GM18861 (cell line): Measurements from ENCODE around the gene SUPT3H.

ENCODE experiments used
- ATAC-seq: cut with Tn5 transposase; IDR thresholded peaks from one replicate; pipeline ENCODE4 v1.9.1; 2021; ENCODE audit not compliant: unreplicated experiment

SUPT3H gene

GRCh38 chr6:45260696-45261095 is 117.0 kb downstream of the SUPT3H start:
- no peak for ATAC-seq

- ATAC-seq = no peak
These were observed 120.7 kb downstream of the SUPT3H start for GRCh38 chr6:45256697-45257695.

- no peak for ATAC-seq
These were observed 122.3 kb downstream of the SUPT3H start for GRCh38 chr6:45255434-45255833.

- no peak for ATAC-seq
These were observed 123.5 kb downstream of the SUPT3H start for GRCh38 chr6:45254253-45254652.

- no peak for ATAC-seq
These were observed 124.3 kb downstream of the SUPT3H start for GRCh38 chr6:45253453-45253852.

- no peak for ATAC-seq
These were observed 146.1 kb downstream of the SUPT3H start for GRCh38 chr6:45231660-45232059.

GRCh38 chr6:45229416-45229815 is 148.3 kb downstream of the SUPT3H start:
- no peak for ATAC-seq

GRCh38 chr6:45226081-45226480 is 151.7 kb downstream of the SUPT3H start:
- no peak for ATAC-seq

GRCh38 chr6:45222380-45222779 is 155.4 kb downstream of the SUPT3H start:
- no peak for ATAC-seq

GRCh38 chr6:45215759-45216158 is 162.0 kb downstream of the SUPT3H start:
- no peak for ATAC-seq

- ATAC-seq = no peak
These were observed 164.8 kb downstream of the SUPT3H start for GRCh38 chr6:45212976-45213375.

- ATAC-seq = no peak
These were observed 168.0 kb downstream of the SUPT3H start for GRCh38 chr6:45209762-45210161.

GRCh38 chr6:45206793-45207492 is 170.8 kb downstream of the SUPT3H start:
- no peak for ATAC-seq

- no peak for ATAC-seq
These were observed 176.2 kb downstream of the SUPT3H start for GRCh38 chr6:45201484-45201883.

- no peak for ATAC-seq
These were observed 177.2 kb downstream of the SUPT3H start for GRCh38 chr6:45200510-45200909.

GRCh38 chr6:45199554-45199953 is 178.2 kb downstream of the SUPT3H start:
- no peak for ATAC-seq

GRCh38 chr6:45196121-45196520 is 181.6 kb downstream of the SUPT3H start:
- ATAC-seq = no peak

GRCh38 chr6:45195137-45195536 is 182.6 kb downstream of the SUPT3H start:
- ATAC-seq = no peak

- no peak for ATAC-seq
These were observed 185.2 kb downstream of the SUPT3H start for GRCh38 chr6:45192556-45192955.

- no peak for ATAC-seq
These were observed 186.3 kb downstream of the SUPT3H start for GRCh38 chr6:45191414-45191813.

GRCh38 chr6:45187836-45188235 is 189.9 kb downstream of the SUPT3H start:
- ATAC-seq = no peak
